Pancreas (tissue), 10 donors: ENCODE results near the gene NCOA3. TPM values are rescaled to one million over a fixed set of nuclear protein-coding genes. Genes with fewer than 3 reads are reported as not detected.
A peak's percentile ranks its signal among the peaks of the same experiment; 100 is the strongest.

ENCODE experiments used
- ATAC-seq, 4 donors: fragments of 200-7000 bp; cut with Tn5 transposase; one replicate each; pipeline versions ENCODE4 v1.8.0 to v1.9.1; 2020; ENCODE audit warnings: mild to moderate bottlenecking in 4 of 4, moderate library complexity in 4 of 4
- DNase-seq, 6 donors: peaks; one replicate each; pipeline ENCODE4 v3.0.0-alpha.2; 2020
- FAIRE-seq: peaks from 2 replicates; lab custom pipeline; 2012; peaks lifted over from hg19 to GRCh38; lab: Jason Lieb, UNC
- H3K27ac ChIP-seq, 4 donors: fragments of 200-600 bp; sonication (generic); 1 replicate in 3 of 4; 2 replicates in 1 of 4; pipeline versions ENCODE4 v1.5.0 to v1.8.0; 2020
- H3K27me3 ChIP-seq, 4 donors: fragments of 200-600 bp; one replicate each; pipeline ENCODE4 v1.8.0; 2021
- H3K36me3 ChIP-seq, 3 donors: fragments of 200-600 bp; sonication (generic) in 1 of 3; one replicate each; pipeline versions ENCODE4 v1.5.0 to v1.8.0; 2020 to 2021
- H3K4me1 ChIP-seq, 3 donors: fragments of 200-600 bp; one replicate each; pipeline ENCODE4 v1.8.0; 2021
- H3K4me3 ChIP-seq, 4 donors: fragments of 200-600 bp; sonication (generic) in 2 of 4; one replicate each; pipeline versions ENCODE4 v1.5.0 to v1.8.0; 2020 to 2021
- H3K9me3 ChIP-seq, 4 donors: fragments of 200-600 bp; one replicate each; pipeline ENCODE4 v1.8.0; 2021
- CTCF ChIP-seq, 4 donors: fragments of 200-600 bp; sonication (generic) in 3 of 4; IDR thresholded peaks; one replicate each; pipeline versions ENCODE4 v1.5.0 to v1.8.0; 2021; ENCODE audit warnings: antibody characterized with exemption in 4 of 4
- WGBS, 2 donors: extraction: QIAGEN DNeasy Blood & Tissue Kit; methylation state at CpG; one replicate each; pipeline ENCODE4 v1.1.7; 2013; 5-methylcytosine and 5-hydroxymethylcytosine counted together
- intact Hi-C, 3 donors: fragments of 100-400 bp; cut with DNase I; formaldehyde crosslinking; loops; one replicate each; pipeline versions ENCODE4 v1.11.1 to v1.14.2; 2022
- polyA plus RNA-seq, 2 donors: library from polyadenylated mRNA; stranded (reverse); fragments of 200-250 nt; gene quantifications; one replicate each; pipeline ENCODE4 v1.2.3, GENCODE V29; 2013
- total RNA-seq, 6 donors: library from RNA; stranded (reverse); fragmentation: NEBNext Ultra II Directional in 4 of 6; extraction: Animal tissue kit (Norgen Biotek cat#: 25700) in 4 of 6; gene quantifications; one replicate each; pipeline versions ENCODE4 v1.2.1 to v1.2.4, GENCODE V29; 2021 to 2023
- donor health status: healthy with polysubstance abuse.
- donor health status: DM: no; HTN: no; CAD: no; lungs with moderate emphysema.
- donor health status: DM: no; HTN: no; CAD: no.
- donor health status: control.
- donor health status: control.
- donor health status: Bipolar disorder and iron deficiency.
- donor health status: DM: yes; HTN: yes; CAD: no.
- donor health status: DM: no; HTN: no; CAD: no.
- donor health status: DM: no; HTN: no; CAD: no.
- donor health status: DM: yes; HTN: yes; CAD: no.

Gene NCOA3
- total and polyA plus RNA-seq, 8 donors, result 3.6 to 17.4 (median 10.5) TPM

- DNase-seq (no peak), FAIRE-seq (no peak)
- intact Hi-C loops, result no loop called here
Measured at GRCh38 chr20:47705497-47705856, 203.8 kb downstream of the NCOA3 start.

GRCh38 chr20:47706345-47706744 lies 204.7 kb downstream of the NCOA3 start:
- no peak overlapping the region for H3K27ac ChIP-seq
- H3K27me3 ChIP-seq, result no peaks in the 10 kb centered on the region
- TF ChIP-seq CTCF (IDR thresholded peaks at IDR 0.05), result no peak
- intact Hi-C loops, result no loop called here
- no peak for ATAC-seq
- WGBS, 2 donors, result 80% methylated on average over 5 of the region's 5 CpGs
- peaks cover 2 to 11% (median 5%) of the 10 kb centered on the region in 3 donors for H3K4me1 ChIP-seq
- H3K9me3 ChIP-seq, result no peaks in the 10 kb centered on the region
- no peaks in the 10 kb centered on the region for H3K36me3 ChIP-seq
- no peak overlapping the region for H3K4me3 ChIP-seq
- FAIRE-seq, result no peak
- DNase-seq, result no peak

More at GRCh38 chr20:47705497-47705856, 203.8 kb downstream of the NCOA3 start:
- H3K4me1 ChIP-seq, result peaks cover 0 to 3% (median 0%) of the 10 kb centered on the region in 3 donors
- H3K27me3 ChIP-seq, result no peaks in the 10 kb centered on the region
- ATAC-seq, result peak in 2 of 4 donors; percentile 15 to 32
- no peaks in the 10 kb centered on the region for H3K9me3 ChIP-seq
- WGBS, 2 donors, result 76 to 87% methylated on average over 7 of the region's 7 CpGs
- H3K36me3 ChIP-seq, result no peaks in the 10 kb centered on the region
- H3K4me3 ChIP-seq, result no peak overlapping the region
- no peak for TF ChIP-seq CTCF (IDR thresholded peaks at IDR 0.05)
- H3K27ac ChIP-seq, result no peak overlapping the region

Other genes with a start within 250 kb of the NCOA3 start
- gene ZMYND8, start 145.2 kb upstream of the NCOA3 start, total RNA-seq, result 10 to 100 TPM; 11.3 to 25.6 (median 18.5) TPM
- gene ZMYND8, start 145.2 kb upstream of the NCOA3 start, polyA plus RNA-seq, result 10 to 100 TPM; 10.8 to 13.9 TPM